NK-92 treated with Interleukin-12 subunit alpha and Interleukin-12 subunit beta, amount 100 ng/mL, for 24 hours (cell line): ENCODE data around the gene KDR.

Experiments used
- DNase-seq: peaks from one replicate; lab custom pipeline; 2025; lab: John Stamatoyannopoulos, UW

KDR gene

DNA sequence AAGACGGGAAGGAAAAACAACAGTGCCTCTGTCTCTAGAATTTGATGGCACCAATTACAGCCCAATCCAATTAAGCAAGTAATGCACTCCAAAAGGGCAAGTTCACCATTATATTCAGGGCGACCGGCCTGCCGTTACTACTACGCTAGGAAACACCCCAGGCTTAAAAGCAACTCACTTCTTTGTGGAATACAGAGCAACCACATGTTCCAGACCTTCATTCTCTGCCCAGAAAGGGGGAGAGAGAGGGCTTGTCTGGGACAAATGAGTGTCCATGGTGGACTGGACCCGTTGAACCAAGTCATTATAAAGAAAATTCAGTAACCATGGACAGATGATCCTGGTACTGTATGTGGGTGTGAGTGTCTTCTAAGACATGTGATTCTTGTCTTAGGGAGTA, 1.6 kb downstream of the KDR start:
- no peak for DNase-seq

DNA sequence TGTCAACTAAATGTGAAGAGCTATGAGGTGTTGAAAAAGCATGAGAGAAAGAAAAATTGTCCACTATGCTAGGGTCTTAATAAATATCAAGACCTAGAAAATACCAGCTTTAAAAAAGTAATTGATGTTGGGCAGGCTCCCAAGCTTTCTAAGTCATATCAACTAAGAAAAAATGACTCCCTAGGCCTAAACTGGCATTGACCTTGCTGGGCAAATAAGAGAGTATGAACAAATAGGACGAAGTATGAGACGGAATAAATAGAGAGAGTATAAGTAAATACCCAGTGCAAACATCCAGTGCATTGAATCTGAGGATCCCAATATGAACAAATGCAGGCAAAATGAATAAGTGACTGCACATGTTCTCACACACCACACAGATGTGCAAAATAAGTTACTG, 3.2 kb downstream of the KDR start:
- DNase-seq, result no peak

DNA sequence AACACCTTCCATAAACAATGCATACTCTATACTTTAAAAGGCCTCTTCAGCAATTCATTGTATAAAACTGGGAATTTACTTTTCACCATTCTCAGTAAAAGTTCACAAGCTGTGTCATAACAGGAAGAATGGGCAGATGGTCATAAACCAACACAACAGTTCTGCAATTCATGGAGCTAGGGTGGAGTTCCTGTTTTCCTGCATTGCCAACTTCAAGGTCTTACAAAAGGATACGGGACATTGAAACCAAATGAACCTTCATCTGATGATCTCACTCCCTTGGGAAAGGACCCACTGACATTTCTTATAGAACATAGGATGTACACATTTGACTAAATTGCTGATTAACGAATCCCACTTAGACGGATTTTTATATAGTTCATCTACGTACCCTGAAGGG, 4.1 kb downstream of the KDR start:
- DNase-seq, result no peak

DNA sequence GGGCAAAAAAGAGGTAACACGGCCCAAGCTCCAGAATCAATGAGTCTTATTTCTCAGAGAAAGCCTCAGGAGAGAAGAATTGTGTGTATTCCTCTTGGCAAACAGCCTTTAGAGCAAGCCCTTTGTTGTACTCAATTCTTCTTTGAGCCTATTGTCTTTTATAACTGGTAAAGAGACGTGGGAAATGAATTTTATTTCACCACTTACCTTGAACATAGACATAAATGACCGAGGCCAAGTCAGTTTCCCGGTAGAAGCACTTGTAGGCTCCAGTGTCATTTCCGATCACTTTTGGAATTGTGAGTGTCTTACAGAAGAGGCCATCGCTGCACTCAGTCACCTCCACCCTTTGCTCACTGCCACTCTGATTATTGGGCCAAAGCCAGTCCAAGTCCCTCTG, 7.0 kb downstream of the KDR start:
- no peak for DNase-seq

DNA sequence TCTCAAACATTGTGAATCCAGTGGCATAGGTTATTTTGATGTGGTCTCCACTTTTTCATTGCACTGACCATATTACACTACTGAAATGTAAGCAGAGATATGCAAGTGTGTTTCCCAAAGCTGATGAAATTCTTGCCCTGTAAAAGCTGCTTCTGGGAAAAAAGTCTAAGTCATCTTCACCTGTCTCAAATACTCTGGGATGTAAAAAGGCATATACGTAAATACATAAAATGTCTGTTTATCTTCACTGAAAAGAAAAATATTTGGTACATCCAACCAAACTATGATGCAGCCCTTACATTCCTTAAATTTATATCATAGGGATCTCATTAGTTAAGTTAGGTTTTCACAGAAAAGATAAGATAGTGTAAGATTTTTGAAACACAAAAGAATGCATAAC, 7.9 kb downstream of the KDR start:
- DNase-seq, result no peak

DNA sequence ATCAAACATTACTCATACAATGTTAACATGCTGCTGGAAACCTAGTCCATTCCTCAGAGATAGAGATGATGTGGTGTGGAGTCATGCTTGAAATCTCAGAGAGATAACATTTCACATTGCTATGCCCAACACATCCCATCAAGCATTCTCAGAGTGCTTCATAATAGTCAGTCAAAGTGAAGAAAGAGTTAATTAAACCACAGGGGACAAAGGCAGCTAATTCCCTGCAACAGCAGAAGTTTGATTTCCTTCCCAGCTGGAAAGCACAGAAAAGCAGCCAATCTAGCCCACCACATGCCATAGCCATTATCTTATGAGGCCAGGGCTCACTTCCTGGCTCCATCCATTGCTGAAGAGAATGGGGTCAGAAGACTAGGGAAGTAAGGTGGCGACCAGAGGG, 8.9 kb downstream of the KDR start:
- no peak for DNase-seq

DNA sequence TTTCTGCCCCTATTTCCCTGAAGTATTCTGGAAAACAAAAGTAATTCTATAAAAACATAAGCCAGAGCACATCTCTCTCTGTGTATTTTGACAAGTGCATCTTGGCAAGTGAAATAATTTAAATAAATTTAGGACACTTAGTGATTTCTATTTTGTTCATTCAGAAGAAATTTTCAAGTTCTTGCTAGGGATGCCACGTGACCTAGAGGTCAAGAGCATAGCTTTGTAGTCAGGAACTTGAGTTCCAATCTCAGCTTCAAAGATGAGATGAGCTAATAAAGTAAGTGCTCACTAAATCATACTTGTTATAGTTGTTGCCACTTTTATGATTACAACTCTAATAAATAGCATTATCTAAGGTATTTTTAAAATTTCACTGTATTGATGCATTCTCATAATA, 13.8 kb downstream of the KDR start:
- no peak for DNase-seq

DNA sequence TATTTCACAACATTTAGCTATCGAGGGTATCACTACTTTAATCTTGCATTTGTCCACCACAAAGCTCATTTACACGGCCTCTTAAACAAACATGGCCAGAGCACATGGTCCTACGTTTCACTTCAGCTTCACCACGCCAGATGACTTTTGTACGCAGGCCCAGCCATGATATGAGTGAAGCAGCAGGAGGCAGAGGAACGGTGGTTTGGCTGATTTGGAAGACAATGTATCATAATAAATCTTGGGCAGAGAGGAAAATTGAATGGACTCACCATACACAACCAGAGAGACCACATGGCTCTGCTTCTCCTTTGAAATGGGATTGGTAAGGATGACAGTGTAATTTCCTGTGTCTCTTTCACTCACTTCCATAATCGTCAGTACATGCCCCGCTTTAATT, 15.3 kb downstream of the KDR start:
- DNase-seq, result no peak

DNA sequence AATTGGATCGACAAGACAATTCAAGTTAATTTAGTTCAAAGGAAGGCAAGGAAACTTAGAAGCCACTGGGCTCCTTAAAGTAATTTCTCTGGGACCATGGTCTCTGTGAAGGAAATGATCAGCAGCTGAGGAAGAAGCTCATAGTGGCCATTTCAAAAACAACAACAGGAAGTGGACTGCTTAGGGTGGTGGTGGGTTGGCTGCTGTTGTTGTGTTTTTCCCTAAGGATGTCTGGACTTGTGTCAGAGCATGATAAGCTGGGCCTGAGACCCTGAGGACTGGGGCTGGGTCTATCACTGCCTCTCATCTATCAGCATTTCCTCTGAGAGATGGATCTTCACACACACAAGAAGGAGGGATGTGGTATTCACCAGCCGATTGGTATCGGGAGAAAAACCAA, 18.3 kb downstream of the KDR start:
- DNase-seq, result no peak

DNA sequence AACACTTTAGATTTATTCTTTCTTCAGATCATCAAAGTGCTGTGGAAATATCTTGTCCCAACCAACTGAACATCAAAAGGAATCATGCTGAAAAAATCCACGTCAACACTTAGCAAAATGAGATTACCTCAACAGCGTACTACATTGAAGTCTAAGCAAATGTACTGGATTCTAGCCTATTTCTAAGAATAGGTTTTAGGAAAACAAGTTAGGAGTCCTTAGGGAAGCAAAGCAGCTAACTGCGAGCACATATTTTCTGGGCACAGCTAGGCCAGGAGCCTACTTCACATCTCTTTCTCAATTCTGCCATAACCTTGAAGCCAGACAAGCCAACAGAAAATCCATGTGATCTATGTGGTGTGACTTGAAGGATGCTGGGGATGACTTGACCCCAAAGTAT, 22.2 kb downstream of the KDR start:
- DNase-seq, result no peak

DNA sequence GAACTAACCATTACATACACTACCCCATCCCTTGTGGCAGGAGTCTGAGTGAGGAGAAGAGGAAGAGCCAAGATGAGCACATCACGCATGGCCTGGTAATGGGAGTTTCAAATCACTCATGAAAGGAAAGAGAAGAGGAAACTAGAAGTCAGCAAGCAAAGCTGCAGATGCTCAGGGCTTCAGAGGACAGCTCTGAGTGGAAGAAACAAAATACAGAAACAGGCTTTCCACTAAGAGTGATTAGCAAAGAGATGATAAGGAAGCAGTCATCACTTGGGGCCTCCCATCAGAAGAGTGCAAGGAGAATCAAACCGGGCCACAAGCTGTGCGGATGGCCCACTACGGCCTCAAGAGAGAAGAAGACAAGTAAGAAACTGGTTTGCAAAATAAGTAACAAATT, 25.6 kb downstream of the KDR start:
- no peak for DNase-seq

DNA sequence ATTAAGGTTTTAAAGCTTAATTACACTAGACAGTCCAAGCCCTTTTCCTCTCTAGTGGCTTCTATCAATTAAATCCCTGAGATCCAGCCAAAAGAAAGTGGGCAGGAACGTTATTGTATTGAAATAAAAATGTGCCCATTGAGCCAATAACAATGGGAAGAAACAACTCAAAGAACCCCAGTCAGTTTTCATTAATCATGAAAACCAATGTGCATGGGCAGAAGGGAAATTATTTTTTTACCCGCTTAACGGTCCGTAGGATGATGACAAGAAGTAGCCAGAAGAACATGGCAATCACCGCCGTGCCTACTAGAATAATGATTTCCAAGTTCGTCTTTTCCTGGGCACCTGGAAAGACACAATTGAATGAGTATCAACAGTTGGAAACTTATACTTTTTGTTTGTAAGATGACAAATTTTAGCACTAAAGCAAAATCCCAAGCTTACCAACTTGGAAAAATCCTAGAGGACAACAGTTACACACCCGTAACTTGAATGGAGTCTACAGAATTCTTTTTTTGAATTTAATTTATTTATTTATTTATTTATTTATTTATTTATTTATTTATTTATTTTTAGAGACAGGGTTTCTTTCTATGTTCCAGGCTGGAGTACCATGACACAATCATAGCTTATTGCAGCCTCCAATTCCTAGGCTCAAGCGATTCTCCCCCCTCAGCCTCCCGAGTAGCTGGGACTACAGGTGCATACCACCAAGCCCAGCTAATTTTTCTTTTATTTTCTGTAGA, 26.8 kb downstream of the KDR start:
- no peak for DNase-seq

DNA sequence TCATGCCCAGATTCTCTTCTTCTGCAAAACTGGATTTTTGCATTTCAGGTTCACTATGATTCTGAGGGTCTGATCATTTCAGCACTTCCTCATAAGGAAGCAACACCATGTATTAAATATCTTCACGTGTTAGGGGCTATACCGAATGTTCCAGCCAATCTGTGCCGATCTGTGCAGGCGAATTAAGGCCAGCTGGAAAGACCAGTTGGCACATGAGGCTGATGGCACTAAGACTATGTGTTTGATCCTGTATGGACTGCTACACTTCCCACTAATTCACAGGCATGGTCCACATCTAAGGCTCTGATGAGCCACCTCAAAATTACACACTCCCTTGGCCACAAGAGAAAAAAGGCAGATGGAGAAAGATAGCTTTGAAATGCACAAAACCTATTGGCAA, 28.8 kb downstream of the KDR start:
- no peak for DNase-seq

DNA sequence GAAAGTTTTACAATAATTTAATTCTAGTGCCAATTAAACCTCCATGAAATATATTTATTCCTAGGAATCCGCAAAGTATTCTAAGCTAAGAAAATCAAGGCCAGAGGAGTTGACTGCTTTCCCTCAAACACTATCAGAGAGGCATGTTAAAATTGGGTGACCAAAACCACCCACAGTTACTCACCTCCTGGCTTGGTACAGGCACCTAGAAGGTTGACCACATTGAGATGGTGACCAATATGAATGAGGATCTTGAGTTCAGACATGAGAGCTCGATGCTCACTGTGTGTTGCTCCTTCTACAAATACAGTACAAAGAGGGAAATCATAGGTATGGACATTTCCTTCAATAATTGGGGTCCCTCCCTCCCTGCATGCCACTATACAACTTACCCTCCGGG, 29.4 kb downstream of the KDR start:
- no peak for DNase-seq

DNA sequence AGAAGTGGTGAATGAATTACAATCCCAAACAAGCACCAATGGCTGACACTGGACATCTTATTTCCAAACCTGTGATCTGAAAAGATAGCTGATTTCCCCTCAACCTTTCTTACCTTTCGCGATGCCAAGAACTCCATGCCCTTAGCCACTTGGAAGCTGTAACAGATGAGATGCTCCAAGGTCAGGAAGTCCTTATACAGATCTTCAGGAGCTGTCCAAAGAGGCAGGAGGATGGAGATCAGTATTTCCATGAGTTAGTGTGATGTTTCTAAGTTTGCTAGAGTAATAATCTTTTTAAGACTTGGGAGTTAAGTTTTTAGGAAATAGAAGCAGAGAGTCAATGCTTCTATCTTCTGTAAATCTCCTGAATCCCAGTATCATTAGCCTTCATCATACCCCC, 32.9 kb downstream of the KDR start:
- no peak for DNase-seq

DNA sequence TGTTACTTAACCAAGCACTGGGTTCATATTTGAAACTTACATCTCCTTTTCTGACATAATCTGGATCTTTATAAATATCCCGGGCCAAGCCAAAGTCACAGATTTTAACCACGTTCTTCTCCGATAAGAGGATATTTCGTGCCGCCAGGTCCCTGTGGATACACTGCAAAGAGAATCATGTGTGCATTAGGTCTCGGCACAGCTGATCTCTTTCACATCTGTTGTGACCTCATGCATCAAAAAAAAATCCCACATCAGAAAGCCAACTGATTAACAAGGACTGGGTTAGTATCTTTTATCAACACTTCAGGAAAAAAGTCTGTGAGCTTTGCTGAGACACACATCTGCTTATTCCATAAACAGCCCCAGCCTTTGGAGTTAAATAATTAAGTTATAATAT, 35.5 kb downstream of the KDR start:
- no peak for DNase-seq

DNA sequence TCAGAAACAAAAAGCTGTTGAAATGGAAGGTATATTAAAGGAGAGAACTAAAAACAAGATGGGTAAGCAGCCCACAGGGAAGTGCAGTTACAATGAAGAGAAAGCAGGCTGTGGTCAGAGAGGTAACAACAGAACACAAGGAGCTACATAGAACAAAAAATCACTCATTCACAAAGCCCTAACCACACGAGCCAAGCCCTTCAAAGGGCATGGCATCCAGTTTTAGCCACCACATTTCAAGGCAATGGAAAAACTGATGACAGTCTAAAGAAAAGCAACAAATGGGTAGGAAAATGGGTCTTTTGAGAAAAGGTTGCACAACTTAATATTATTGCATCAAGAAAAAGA, 37.5 kb downstream of the KDR start:
- DNase-seq, result no peak

DNA sequence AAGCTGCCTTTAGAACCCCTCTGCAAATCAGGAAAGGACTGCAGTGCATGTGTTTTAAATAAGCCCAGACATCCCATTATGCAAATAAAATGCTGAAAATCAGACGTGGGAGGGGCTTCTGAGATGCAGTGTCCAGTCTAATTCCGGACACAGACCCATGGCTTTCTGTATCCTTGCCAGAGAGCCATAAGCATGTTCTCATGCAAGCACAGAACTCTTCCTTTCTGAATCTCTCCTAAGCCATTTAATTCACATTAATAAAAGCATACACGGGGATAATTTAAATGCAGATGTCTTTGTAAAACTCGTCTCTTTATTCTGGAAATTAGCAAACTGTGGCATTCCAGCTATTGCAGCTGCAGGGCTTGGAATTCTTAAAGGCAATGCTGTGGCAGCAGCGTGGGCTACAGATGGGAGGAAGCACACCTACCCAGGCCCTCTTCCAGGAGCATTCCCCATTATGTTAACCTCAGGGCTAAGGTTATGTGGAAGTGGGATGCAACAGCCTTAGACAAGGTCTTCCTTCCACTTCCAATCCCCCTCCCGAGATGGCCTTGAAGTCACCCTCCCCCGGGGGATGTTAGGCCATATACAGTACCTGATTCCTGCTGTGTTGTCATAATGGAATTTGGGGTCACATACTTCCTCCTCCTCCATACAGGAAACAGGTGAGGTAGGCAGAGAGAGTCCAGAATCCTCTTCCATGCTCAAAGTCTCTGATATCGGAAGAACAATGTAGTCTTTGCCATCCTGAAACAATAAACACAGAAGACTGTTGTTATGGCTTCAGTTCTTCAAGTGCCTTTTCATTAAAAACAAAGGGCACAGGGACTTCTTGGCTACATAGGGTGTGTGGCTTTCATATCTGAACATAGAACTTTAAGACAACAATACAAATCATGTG, 38.1 kb downstream of the KDR start:
- DNase-seq, result no peak

DNA sequence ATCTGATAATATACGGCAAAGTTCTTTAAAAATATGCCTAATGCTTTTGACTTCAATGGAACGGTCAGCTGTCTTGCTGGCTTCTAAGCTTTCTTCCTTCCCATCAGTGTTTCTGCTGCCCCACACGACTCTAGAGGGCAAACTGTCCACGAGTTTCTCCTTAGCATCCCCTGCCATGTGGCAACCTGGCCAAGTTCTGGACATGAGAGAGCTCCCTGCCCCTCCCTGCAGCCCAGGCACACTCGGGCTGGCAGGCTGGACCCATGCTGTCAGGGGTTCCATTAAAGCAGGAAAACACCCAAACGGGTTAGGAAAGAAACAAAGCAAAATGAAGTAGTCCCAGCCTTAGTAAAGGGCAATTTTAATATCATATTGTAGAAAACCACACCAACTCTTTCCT, 38.8 kb downstream of the KDR start:
- DNase-seq, result no peak

DNA sequence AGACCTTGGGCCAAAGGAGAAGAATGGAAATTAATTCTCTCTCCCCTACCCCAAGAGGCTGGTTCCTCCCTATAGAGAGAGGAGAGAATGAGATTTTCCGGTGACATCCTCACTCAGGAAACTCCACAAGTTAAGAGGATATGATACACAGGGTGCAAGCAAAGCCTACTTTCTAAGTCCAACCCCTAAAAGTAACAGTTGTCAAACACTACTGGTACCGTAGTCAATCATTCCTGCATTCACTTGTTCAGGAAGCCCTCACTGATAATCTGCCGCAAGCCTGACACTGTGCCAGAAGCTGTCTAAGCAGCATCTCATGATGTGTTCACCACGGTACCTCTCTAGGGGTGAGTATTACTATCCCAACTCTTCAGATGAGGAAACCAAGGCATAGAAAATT, 41.7 kb downstream of the KDR start:
- DNase-seq, result no peak

DNA sequence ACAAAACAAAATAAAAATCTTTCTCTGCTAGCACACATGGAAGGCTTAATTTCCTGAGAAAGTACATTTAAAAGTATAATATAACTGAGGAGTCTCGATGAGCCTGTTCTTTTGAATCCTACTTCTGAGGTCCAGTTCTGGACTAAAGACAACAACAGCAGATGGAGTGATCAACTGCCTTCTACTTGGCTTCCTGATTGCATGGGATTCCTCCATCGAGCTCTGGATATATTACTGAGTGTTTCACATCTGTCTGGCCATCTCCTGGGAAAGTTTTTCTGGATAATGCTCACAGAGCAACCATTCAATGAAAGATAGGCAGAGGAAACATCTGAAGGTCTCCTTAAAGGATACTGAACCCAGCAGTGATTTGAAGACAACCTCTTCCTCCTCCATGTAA, 42.6 kb downstream of the KDR start:
- no peak for DNase-seq

DNA sequence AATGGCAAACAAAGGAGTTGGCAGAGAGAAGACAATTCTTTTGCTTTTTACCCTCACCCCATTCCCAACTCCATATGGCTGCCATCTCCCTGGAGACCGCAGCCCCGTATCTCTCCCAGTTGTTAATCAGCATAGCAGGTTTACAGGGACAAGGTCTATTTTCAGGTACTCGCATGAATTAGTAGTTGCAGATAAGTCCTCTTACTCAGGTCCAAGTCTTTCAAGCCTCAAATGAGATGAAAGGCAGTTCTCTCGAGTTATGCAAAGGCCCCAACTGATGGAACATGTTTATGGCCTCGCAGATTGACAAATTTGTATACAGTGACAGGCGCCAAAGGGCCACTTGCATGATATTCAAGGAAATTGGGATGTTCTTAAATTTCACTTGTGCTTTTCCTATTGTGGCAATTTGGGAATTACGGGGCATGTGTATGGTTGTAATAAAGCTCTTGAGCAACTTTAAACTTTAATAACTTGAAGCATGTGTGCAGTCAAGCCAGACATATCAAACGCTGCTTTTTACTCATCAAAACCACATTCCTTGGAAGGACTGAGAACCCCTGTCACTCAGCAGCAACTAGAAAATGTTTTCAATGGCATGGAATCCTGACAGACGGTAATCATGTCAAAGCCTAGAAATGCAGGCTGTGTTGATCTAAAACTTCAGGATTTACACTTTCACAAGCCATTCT, 45.1 kb downstream of the KDR start:
- DNase-seq, result no peak
